Activated CD4-positive, alpha-beta T cell treated with anti-CD3 and anti-CD28 coated beads, Interleukin-2, amount 10 ng/mL, durations not matched to agents 7 days and 5 days (primary cell): ENCODE data around the gene MTHFD2L. TPM values are rescaled to one million over a fixed set of nuclear protein-coding genes. Genes with fewer than 3 reads are reported as not detected.
"Not testable (repeated sequence)": the region's sequence is repeated elsewhere in the genome, so short reads cannot be mapped to it uniquely, and the experiment has no call there.

Experiments used
- CTCF ChIA-PET: fragments of 350-600 bp; sonication (Branson Sonifier 250); formaldehyde crosslinking; loops from one replicate; lab custom pipeline; 2021; ENCODE audit warnings: antibody characterized with exemption; lab: Charles Lee
- POLR2A ChIA-PET: fragments of 350-600 bp; sonication (Branson Sonifier 250); formaldehyde crosslinking; loops from one replicate; lab custom pipeline; 2021; ENCODE audit warnings: antibody characterized with exemption; lab: Charles Lee
- DNase-seq: peaks from one replicate; pipeline ENCODE4 v3.0.0-alpha.2; 2020
- H3K27ac Mint-ChIP-seq: one replicate; pipeline ENCODE4 v1.8.0; 2021; ENCODE audit warnings: mild to moderate bottlenecking, moderate library complexity, mixed read lengths
- H3K27me3 Mint-ChIP-seq: one replicate; pipeline ENCODE4 v1.8.0; 2021; ENCODE audit warnings: mixed read lengths
- H3K36me3 Mint-ChIP-seq: one replicate; pipeline ENCODE4 v1.8.0; 2021; ENCODE audit warnings: low read depth, mixed read lengths
- H3K4me1 Mint-ChIP-seq: one replicate; pipeline ENCODE4 v1.8.0; 2021; ENCODE audit warnings: mixed read lengths
- H3K4me3 Mint-ChIP-seq: one replicate; pipeline ENCODE4 v1.8.0; 2021; ENCODE audit warnings: mild to moderate bottlenecking, moderate library complexity, mixed read lengths
- H3K9me3 Mint-ChIP-seq: one replicate; pipeline ENCODE4 v1.8.0; 2021; ENCODE audit warnings: mixed read lengths
- total RNA-seq, 2 experiments: library from RNA; stranded (reverse); gene quantifications; one replicate each; pipeline ENCODE4 v1.2.3, GENCODE V29; 2021

MTHFD2L gene
- total RNA-seq, 2 experiments from 2014 or later: 7.9 to 8.9 TPM

DNA sequence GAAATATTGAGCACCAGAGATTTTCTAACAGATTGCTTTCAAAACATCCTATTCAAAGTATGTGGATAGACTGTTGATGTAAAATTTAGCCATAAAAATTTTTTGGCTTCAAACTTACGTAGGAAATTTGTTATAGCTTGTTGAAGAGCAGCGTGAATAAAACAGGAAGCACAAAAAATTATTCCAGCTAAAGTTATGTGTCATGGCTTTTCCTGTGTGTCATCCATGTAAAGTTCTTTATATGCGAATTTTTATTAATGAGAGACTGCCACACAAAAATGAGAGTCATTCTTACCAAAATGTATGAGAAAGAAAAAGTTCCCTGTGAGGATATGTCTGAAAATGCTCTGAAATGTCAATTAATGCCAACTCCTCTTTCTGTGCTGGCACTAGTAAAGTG is 169.8 kb downstream of the MTHFD2L start:
- no peaks in the 10 kb centered on the region for H3K4me1 Mint-ChIP-seq
- CTCF ChIA-PET: interaction anchor here (0.6 kb wide), 1 partner anchor 340 kb away, joined by 3 read pairs; no protein-coding TSS in a partner anchor

DNA sequence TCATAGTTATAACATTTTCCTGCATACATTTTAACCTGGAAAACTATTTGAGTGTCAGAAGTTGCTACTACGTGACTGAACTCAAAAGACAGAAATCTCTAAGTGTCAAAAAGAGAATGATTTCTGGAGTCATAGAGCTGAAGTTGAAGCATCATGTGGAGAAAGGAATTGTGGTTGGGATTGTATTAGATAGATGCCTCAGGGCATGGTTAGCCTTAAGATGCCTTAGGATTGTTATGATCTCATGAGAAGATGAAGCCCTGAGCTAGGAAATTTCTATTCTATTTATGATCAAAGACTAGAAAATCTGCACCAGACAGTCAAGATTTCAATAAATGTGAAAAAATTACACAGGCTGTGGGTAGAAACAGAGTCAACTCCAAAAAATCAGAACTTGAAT is 170.6 kb downstream of the MTHFD2L start:
- CTCF ChIA-PET: no interaction called here
- POLR2A ChIA-PET: no interaction called here
- no peak for DNase-seq
- Mint-ChIP-seq H3K9me3 (no peaks in the 10 kb centered on the region), H3K4me1 (no peaks in the 10 kb centered on the region), H3K4me3 (no peak overlapping the region), H3K36me3 (no peaks in the 10 kb centered on the region), H3K27me3 (peaks cover 15% of the 10 kb centered on the region), H3K27ac (no peak overlapping the region)

More for the DNA sequence above, 169.8 kb downstream of the MTHFD2L start:
- H3K4me3 Mint-ChIP-seq: no peak overlapping the region
- no peaks in the 10 kb centered on the region for H3K9me3 Mint-ChIP-seq
- H3K27me3 Mint-ChIP-seq: peaks cover 18% of the 10 kb centered on the region
- POLR2A ChIA-PET: no interaction called here
- no peaks in the 10 kb centered on the region for H3K36me3 Mint-ChIP-seq
- H3K27ac Mint-ChIP-seq: no peak overlapping the region
- no peak for DNase-seq

GRCh38 chr4:74329307-74329706 is 171.4 kb downstream of the MTHFD2L start:
- Mint-ChIP-seq H3K4me3 (no peak overlapping the region), H3K4me1 (no peaks in the 10 kb centered on the region), H3K9me3 (no peaks in the 10 kb centered on the region), H3K27me3 (peaks cover 9% of the 10 kb centered on the region), H3K36me3 (no peaks in the 10 kb centered on the region), H3K27ac (no peak overlapping the region)
- CTCF ChIA-PET: interaction anchor here (0.7 kb wide), 1 partner anchor 9 kb away, joined by 4 read pairs; no protein-coding TSS in a partner anchor
- POLR2A ChIA-PET: no interaction called here
- DNase-seq: no peak

GRCh38 chr4:74330295-74330750 is 172.4 kb downstream of the MTHFD2L start:
- no peak for DNase-seq
- ChIA-PET POLR2A (no interaction called here), CTCF (no interaction called here)
- Mint-ChIP-seq H3K4me3 (no peak overlapping the region), H3K36me3 (no peaks in the 10 kb centered on the region), H3K4me1 (no peaks in the 10 kb centered on the region), H3K9me3 (no peaks in the 10 kb centered on the region), H3K27ac (no peak overlapping the region), H3K27me3 (peaks cover 7% of the 10 kb centered on the region)

DNA sequence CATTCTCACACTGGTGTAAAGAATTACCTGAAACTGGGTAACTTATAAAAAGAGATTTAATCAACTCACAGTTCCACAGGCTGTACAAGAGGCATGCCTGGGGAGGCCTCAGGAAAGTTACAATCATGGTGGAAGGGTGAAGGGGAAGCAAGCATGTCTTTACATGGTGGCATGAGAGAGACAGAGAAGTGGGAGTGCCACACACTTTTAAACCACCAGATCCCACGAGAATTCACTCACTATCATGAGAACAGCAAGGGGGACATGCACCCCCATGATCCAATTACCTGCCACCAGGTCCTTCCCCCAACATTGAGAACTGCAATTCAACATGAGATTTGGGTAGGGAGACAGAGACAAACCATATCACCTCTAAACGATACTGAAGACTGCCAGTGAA is 173.3 kb downstream of the MTHFD2L start:
- Mint-ChIP-seq H3K27ac (no peak overlapping the region), H3K36me3 (no peaks in the 10 kb centered on the region), H3K9me3 (no peaks in the 10 kb centered on the region), H3K27me3 (peaks cover 7% of the 10 kb centered on the region), H3K4me3 (no peak overlapping the region), H3K4me1 (no peaks in the 10 kb centered on the region)
- POLR2A ChIA-PET: no interaction called here
- no peak for DNase-seq
- CTCF ChIA-PET: no interaction called here

- POLR2A ChIA-PET: no interaction called here
- Mint-ChIP-seq H3K27me3 (peaks cover 7% of the 10 kb centered on the region), H3K27ac (no peak overlapping the region), H3K4me1 (no peaks in the 10 kb centered on the region), H3K36me3 (no peaks in the 10 kb centered on the region), H3K4me3 (no peak overlapping the region), H3K9me3 (no peaks in the 10 kb centered on the region)
- no peak for DNase-seq
- CTCF ChIA-PET: no interaction called here
Observed at GRCh38 chr4:74331944-74332343, 174.0 kb downstream of the MTHFD2L start.

- H3K9me3 Mint-ChIP-seq: no peaks in the 10 kb centered on the region
- DNase-seq: no peak
- H3K4me3 Mint-ChIP-seq: no peak overlapping the region
- CTCF ChIA-PET: no interaction called here
- H3K27me3 Mint-ChIP-seq: peaks cover 2% of the 10 kb centered on the region
- H3K27ac Mint-ChIP-seq: no peak overlapping the region
- POLR2A ChIA-PET: no interaction called here
- no peaks in the 10 kb centered on the region for H3K4me1 Mint-ChIP-seq
- H3K36me3 Mint-ChIP-seq: no peaks in the 10 kb centered on the region
Observed at GRCh38 chr4:74334636-74335035, 176.7 kb downstream of the MTHFD2L start.

GRCh38 chr4:74335341-74336021 is 177.6 kb downstream of the MTHFD2L start:
- POLR2A ChIA-PET: no interaction called here
- Mint-ChIP-seq H3K4me1 (no peaks in the 10 kb centered on the region), H3K27ac (no peak overlapping the region), H3K9me3 (peaks cover 4% of the 10 kb centered on the region), H3K4me3 (no peak overlapping the region), H3K36me3 (no peaks in the 10 kb centered on the region), H3K27me3 (peaks cover under 1% of the 10 kb centered on the region)
- DNase-seq: no peak
- CTCF ChIA-PET: no interaction called here

GRCh38 chr4:74338792-74339333 is 180.9 kb downstream of the MTHFD2L start:
- H3K9me3 Mint-ChIP-seq: peaks cover 13% of the 10 kb centered on the region
- no peaks in the 10 kb centered on the region for H3K4me1 Mint-ChIP-seq
- H3K4me3 Mint-ChIP-seq: no peak overlapping the region
- H3K27ac Mint-ChIP-seq: no peak overlapping the region
- ChIA-PET CTCF (no interaction called here), POLR2A (no interaction called here)
- H3K27me3 Mint-ChIP-seq: peaks cover 2% of the 10 kb centered on the region
- H3K36me3 Mint-ChIP-seq: no peaks in the 10 kb centered on the region
- no peak for DNase-seq

DNA sequence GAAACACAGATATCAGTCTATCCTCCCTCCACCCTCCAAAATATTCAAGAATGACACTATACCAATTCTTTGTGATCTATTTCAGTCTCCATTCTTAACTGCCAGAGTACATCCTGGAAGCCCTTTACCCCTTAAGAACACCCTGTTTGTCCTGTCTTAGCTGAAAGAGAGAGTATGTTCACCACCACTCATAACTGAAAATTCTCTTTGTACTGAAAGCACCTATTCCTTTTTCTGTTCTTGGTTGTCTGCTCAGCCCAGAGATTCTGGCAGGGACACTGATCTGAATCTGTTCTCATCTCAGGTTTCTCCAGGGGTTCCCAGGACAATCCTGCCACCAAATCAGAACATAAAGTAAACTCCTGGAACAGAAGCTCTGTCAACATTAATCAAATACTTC is 181.6 kb downstream of the MTHFD2L start:
- Mint-ChIP-seq H3K36me3 (no peaks in the 10 kb centered on the region), H3K4me3 (no peak overlapping the region), H3K9me3 (peaks cover 19% of the 10 kb centered on the region), H3K27ac (no peak overlapping the region), H3K4me1 (no peaks in the 10 kb centered on the region), H3K27me3 (peaks cover 2% of the 10 kb centered on the region)
- CTCF ChIA-PET: no interaction called here
- no peak for DNase-seq
- POLR2A ChIA-PET: no interaction called here

DNA sequence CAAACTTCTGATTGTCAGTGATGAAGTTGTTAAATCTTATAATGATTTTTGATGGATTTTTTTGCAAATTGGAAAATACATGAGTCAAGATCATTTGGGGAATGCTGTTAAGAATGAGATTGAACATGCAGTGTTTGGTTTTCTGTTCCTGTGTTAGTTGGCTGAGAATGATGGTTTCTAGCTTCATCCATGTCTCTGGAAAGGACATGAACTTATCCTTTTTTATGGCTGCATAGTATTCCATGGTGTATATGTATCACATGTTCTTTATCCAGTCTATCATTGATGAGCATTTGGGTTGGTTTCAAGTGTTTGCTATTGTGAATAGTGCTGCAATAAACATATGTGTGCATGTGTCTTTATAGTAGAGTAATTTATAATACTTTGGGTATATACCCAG is 182.5 kb downstream of the MTHFD2L start:
- DNase-seq, H3K4me1 Mint-ChIP-seq, POLR2A ChIA-PET, H3K4me3 Mint-ChIP-seq, CTCF ChIA-PET, H3K36me3 Mint-ChIP-seq, H3K27me3 Mint-ChIP-seq, H3K27ac Mint-ChIP-seq: not testable (repeated sequence)
- peaks cover 26% of the 10 kb centered on the region for H3K9me3 Mint-ChIP-seq

DNA sequence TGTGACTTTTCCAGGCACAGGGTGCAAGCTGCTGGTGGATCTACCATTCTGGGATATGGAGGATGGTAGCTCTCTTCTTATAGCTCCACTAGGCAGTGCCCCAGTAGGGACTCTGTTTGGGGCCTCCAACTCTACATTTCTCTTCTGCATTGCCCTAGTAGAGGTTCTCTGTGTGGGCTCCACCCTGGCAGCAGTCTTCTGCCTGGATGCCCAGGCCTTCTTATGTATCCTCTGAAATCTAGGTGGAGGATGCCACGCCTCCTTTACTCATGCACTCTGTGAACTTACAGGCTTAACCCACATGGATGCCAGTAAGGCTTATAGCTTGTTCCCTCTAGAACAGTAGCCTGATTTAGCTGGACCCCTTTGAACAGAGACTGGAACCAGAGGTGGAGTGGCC is 186.1 kb downstream of the MTHFD2L start:
- no peaks in the 10 kb centered on the region for H3K36me3 Mint-ChIP-seq
- ChIA-PET CTCF (interaction anchor here (0.6 kb wide), 1 partner anchor 11 kb away, joined by 3 read pairs; no protein-coding TSS in a partner anchor), POLR2A (no interaction called here)
- H3K4me3 Mint-ChIP-seq: no peak overlapping the region
- peaks cover 26% of the 10 kb centered on the region for H3K9me3 Mint-ChIP-seq
- H3K27ac Mint-ChIP-seq: no peak overlapping the region
- no peak for DNase-seq
- no peaks in the 10 kb centered on the region for H3K4me1 Mint-ChIP-seq
- peaks cover 8% of the 10 kb centered on the region for H3K27me3 Mint-ChIP-seq
